K562 (cell line): ENCODE measurements around the gene RAB1B.

Source experiments
- MTA2 ChIP-seq: fragments of 450-650 bp; IDR thresholded peaks from 2 replicates; pipeline ENCODE4 v1.6.1; 2016; ENCODE audit warnings: low read depth
- RNF219 ChIP-seq: fragments of 250-450 bp; sonication (Bioruptor Pico); IDR thresholded peaks from 2 replicates; pipeline ENCODE4 v1.5.0; 2022; ENCODE audit warnings: mild to moderate bottlenecking
- ZNF184 ChIP-seq: sonication (generic); formaldehyde crosslinking; IDR thresholded peaks from 2 replicates; pipeline ENCODE4 v1.5.0; 2020; ENCODE audit warnings: missing genetic modification reagents

GRCh38 chr11:66326261-66327111 is 58.0 kb downstream of the RAB1B start:
- TF ChIP-seq RNF219 (CRISPR knock-in tag) = no peak
- no peak for TF ChIP-seq MTA2
- no peak for TF ChIP-seq ZNF184 (CRISPR knock-in tag)
